ENCODE data around the gene PNPLA2. TPM values are rescaled to one million over a fixed set of nuclear protein-coding genes. Genes with fewer than 3 reads are reported as not detected.

Gene PNPLA2
- total RNA-seq, 4 donors from 2014 or later = 16.9 to 96.2 (median 37.1) TPM

GRCh38 chr11:838441-839279 is 19.9 kb downstream of the PNPLA2 start:
- Histone ChIP-seq H3K36me3 (no peaks in the 10 kb centered on the region), H3K9me3 (no peaks in the 10 kb centered on the region), H3K27ac (no peak overlapping the region), H3K4me1 (peaks cover 7 to 30% of the 10 kb centered on the region in 2 donors), H3K27me3 (no peaks in the 10 kb centered on the region), H3K4me3 (no peak overlapping the region)
- intact Hi-C loops (cut with DNase I; ENCODE audit: low total_unique reads) = no loop called here
- no peak for DNase-seq
- no peak for TF ChIP-seq POLR2A (IDR thresholded peaks at IDR 0.05)
- TF ChIP-seq CTCF (IDR thresholded peaks at IDR 0.05) = no peak

DNA sequence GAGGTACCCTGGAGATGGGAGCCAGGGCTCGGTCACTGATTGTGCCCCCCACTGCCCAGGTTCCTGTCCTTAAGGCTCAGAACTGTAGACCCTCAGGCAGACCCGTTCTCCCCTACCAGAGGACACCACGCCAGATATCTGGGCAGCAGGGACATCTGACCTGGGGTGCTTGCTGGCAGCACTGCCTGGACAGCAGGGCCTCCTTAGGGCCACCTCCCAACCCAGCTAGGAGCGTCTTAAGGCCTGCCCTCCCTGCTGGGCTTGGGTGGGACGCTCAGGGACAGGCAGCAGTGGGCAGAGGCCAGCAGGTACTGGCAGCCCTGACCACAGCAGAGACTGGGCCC is 20.5 kb downstream of the PNPLA2 start:
- Histone ChIP-seq H3K27me3 (no peaks in the 10 kb centered on the region), H3K36me3 (no peaks in the 10 kb centered on the region), H3K9me3 (no peaks in the 10 kb centered on the region), H3K4me1 (peaks cover 7 to 24% of the 10 kb centered on the region in 2 donors), H3K4me3 (no peak overlapping the region), H3K27ac (no peak overlapping the region)
- intact Hi-C loops (cut with DNase I; ENCODE audit: low total_unique reads) = no loop called here
- TF ChIP-seq POLR2A (IDR thresholded peaks at IDR 0.05) = no peak
- no peak for TF ChIP-seq CTCF (IDR thresholded peaks at IDR 0.05)
- DNase-seq = no peak

DNA sequence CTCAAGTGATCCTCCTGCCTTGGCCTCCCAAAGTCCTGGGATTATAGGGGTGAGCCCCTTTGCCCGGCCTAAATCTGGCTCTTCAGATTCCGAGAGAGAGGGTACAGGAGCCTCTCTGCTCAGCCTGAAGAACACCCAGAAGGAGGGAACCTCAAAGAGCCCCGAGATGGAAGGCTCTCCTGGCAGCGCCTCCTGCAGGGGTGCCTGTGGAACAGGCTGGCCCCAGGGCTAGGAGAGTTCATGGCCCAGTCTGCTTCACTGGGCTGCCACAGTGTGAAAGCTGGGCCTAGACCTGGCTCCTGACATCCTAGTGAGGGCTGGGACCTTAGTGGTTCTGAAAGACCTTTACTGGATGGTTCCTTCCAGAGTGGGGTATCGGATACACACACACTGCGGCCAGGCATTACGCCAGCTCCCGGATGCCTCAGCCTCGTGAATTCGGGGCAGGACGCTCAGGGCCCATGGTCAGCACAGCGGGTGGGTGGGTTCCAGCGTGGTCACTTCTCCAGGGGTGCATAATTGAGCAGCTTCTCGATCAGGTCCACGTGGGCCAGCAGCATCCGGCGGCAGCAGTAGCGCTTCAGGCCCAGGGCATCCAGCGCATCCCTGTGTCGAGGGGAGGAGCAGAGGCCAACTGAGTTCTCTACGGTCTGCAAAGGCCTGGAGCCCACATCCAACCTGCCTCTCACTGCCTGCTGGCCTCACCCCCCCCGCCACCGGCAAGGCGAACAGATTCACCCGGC is 21.3 kb downstream of the PNPLA2 start:
- H3K4me3 ChIP-seq = no peak overlapping the region
- peaks cover 7 to 19% of the 10 kb centered on the region in 2 donors for H3K4me1 ChIP-seq
- no peaks in the 10 kb centered on the region for H3K27me3 ChIP-seq
- DNase-seq = no peak
- no peaks in the 10 kb centered on the region for H3K9me3 ChIP-seq
- intact Hi-C loops (cut with DNase I; ENCODE audit: low total_unique reads) = no loop called here
- no peak overlapping the region for H3K27ac ChIP-seq
- H3K36me3 ChIP-seq = no peaks in the 10 kb centered on the region
- TF ChIP-seq POLR2A (IDR thresholded peaks at IDR 0.05) (no peak), CTCF (IDR thresholded peaks at IDR 0.05) (no peak)

DNA sequence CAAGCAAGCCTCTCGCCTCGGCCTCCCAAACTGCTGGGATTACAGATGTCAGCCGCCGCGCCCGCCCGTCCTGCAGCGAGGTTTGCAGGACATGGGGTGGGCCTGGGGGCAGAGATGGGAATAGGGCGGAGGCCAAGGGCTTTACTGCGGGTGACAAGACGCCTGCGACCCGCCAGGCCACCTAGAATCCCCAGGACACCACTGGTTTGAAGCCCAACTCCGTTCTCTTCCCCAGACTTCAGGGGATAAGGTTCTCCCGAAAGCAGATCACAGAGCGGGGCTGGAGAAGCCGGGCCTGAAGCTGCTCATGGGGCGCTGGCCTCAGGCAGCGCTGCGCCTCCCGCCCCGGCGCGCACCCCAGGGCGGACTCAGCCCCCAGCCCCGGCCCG is 23.3 kb downstream of the PNPLA2 start:
- Histone ChIP-seq H3K27ac (peak overlapping the region; percentile 95 to 97), H3K4me3 (peak overlapping the region; percentile 71 to 99), H3K4me1 (peaks cover 7 to 25% of the 10 kb centered on the region in 2 donors), H3K36me3 (no peaks in the 10 kb centered on the region), H3K9me3 (no peaks in the 10 kb centered on the region), H3K27me3 (no peaks in the 10 kb centered on the region)
- DNase-seq = no peak
- intact Hi-C loops (cut with DNase I; ENCODE audit: low total_unique reads) = no loop called here
- no peak for TF ChIP-seq POLR2A (IDR thresholded peaks at IDR 0.05)
- TF ChIP-seq CTCF (IDR thresholded peaks at IDR 0.05) = no peak

Data from uterus (tissue), 4 donors.